ENCODE data around the gene CNTN5. TPM values are rescaled to one million over a fixed set of nuclear protein-coding genes. Genes with fewer than 3 reads are reported as not detected.

Gene CNTN5
- total RNA-seq, 1 donor from 2014 or later = 0.15 TPM

DNA sequence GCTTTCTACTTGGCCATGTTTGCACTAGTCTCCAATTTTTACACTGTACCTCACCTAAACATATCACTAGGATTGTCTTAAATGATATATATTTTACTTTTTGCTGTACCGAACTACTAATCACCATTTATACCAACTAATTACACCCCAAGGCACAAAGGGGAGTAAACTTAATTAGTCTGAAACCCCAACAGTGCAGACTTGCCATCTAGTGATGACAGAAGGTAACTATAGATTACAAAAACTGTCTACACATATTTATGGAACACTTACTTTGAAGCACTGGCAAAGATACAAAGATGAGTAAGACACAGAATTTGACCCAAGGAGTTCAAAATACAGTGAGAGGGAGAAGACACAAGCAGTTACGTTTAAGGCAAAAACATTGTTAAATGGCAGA lies 139.7 kb downstream of the CNTN5 start:
- TF ChIP-seq, protein P1, sequence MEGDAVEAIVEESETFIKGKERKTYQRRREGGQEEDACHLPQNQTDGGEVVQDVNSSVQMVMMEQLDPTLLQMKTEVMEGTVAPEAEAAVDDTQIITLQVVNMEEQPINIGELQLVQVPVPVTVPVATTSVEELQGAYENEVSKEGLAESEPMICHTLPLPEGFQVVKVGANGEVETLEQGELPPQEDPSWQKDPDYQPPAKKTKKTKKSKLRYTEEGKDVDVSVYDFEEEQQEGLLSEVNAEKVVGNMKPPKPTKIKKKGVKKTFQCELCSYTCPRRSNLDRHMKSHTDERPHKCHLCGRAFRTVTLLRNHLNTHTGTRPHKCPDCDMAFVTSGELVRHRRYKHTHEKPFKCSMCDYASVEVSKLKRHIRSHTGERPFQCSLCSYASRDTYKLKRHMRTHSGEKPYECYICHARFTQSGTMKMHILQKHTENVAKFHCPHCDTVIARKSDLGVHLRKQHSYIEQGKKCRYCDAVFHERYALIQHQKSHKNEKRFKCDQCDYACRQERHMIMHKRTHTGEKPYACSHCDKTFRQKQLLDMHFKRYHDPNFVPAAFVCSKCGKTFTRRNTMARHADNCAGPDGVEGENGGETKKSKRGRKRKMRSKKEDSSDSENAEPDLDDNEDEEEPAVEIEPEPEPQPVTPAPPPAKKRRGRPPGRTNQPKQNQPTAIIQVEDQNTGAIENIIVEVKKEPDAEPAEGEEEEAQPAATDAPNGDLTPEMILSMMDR (IDR thresholded peaks at IDR 0.05; ENCODE audit: unreplicated experiment) = no peak
- Mint-ChIP-seq H3K9me3 (ENCODE audit: unreplicated experiment) (no peaks in the 10 kb centered on the region), H3K27ac (ENCODE audit: unreplicated experiment) (no peak overlapping the region), H3K4me1 (ENCODE audit: unreplicated experiment) (no peaks in the 10 kb centered on the region), H3K27me3 (ENCODE audit: unreplicated experiment) (no peaks in the 10 kb centered on the region), H3K4me3 (ENCODE audit: unreplicated experiment) (no peak overlapping the region), H3K36me3 (ENCODE audit: low read depth, unreplicated experiment) (no peaks in the 10 kb centered on the region)
- DNase-seq (ENCODE audit: low spot score) = no peak

DNA sequence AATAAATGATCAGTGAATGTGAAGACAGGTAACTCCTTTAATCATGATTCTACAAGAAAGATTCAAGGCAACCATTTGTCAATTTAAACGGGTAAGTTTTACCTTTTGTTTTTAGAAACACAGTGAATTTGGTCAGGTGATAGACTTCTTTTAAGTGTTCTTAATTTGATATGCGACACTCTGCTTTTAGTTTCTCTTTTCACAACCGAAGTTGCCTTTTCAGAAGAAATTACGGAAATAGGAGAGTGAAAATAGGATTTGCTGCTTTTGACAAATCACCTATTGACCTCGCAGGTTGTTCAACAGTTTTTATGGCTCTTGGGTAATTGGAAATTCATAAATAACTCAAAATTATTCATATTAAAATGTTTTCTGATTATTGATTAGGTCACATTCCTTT lies 142.1 kb downstream of the CNTN5 start:
- Mint-ChIP-seq H3K4me1 (ENCODE audit: unreplicated experiment) (no peaks in the 10 kb centered on the region), H3K36me3 (ENCODE audit: low read depth, unreplicated experiment) (no peaks in the 10 kb centered on the region), H3K4me3 (ENCODE audit: unreplicated experiment) (no peak overlapping the region), H3K27me3 (ENCODE audit: unreplicated experiment) (no peaks in the 10 kb centered on the region), H3K27ac (ENCODE audit: unreplicated experiment) (no peak overlapping the region), H3K9me3 (ENCODE audit: unreplicated experiment) (no peaks in the 10 kb centered on the region)
- TF ChIP-seq, protein P1 (IDR thresholded peaks at IDR 0.05; ENCODE audit: unreplicated experiment) = no peak
- DNase-seq (ENCODE audit: low spot score) = no peak

DNA sequence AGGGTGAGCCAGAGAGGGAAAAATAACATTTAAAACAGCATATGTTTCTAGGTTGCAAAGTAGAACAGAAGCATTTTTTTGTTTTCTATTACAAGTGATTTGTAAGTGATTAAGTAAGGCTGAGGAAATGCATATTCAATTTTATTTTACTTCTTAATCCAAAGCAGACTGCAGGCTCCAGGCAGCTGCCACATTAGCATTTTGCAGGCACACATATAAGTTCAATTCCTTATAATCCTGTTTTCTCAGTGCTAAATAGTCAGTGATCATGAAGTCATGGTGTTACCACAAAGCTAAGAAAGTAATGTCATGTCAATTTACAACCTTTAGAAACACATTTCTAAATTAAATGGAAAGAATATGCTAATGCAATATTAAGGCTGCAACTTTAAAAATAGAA lies 149.8 kb downstream of the CNTN5 start:
- no peak for DNase-seq (ENCODE audit: low spot score)
- Mint-ChIP-seq H3K27ac (ENCODE audit: unreplicated experiment) (no peak overlapping the region), H3K4me1 (ENCODE audit: unreplicated experiment) (no peaks in the 10 kb centered on the region), H3K27me3 (ENCODE audit: unreplicated experiment) (no peaks in the 10 kb centered on the region), H3K4me3 (ENCODE audit: unreplicated experiment) (no peak overlapping the region), H3K9me3 (ENCODE audit: unreplicated experiment) (no peaks in the 10 kb centered on the region), H3K36me3 (ENCODE audit: low read depth, unreplicated experiment) (no peaks in the 10 kb centered on the region)
- TF ChIP-seq, protein P1 (IDR thresholded peaks at IDR 0.05; ENCODE audit: unreplicated experiment) = no peak

DNA sequence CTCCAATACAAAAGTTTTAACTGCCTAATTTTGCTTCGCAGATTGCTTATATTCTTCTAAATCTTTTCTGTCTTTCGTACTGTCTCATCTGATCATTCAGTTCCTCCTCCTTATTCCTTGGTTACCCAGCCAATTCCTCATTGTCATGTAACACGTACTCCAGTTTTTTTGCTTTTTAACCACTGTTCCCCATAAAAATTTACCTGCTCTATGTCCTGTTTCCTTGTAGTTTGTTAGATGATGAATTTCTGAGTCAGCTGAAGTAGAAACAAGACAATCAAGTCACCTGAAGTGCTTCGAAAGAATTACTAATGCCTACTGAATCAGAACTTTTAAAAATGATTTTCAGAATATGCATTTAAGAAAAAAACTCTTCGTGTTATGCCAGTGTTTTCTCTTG lies 150.6 kb downstream of the CNTN5 start:
- Mint-ChIP-seq H3K4me1 (ENCODE audit: unreplicated experiment) (no peaks in the 10 kb centered on the region), H3K9me3 (ENCODE audit: unreplicated experiment) (no peaks in the 10 kb centered on the region), H3K27me3 (ENCODE audit: unreplicated experiment) (no peaks in the 10 kb centered on the region), H3K36me3 (ENCODE audit: low read depth, unreplicated experiment) (no peaks in the 10 kb centered on the region), H3K4me3 (ENCODE audit: unreplicated experiment) (no peak overlapping the region), H3K27ac (ENCODE audit: unreplicated experiment) (no peak overlapping the region)
- TF ChIP-seq, protein P1 (IDR thresholded peaks at IDR 0.05; ENCODE audit: unreplicated experiment) = no peak
- no peak for DNase-seq (ENCODE audit: low spot score)

DNA sequence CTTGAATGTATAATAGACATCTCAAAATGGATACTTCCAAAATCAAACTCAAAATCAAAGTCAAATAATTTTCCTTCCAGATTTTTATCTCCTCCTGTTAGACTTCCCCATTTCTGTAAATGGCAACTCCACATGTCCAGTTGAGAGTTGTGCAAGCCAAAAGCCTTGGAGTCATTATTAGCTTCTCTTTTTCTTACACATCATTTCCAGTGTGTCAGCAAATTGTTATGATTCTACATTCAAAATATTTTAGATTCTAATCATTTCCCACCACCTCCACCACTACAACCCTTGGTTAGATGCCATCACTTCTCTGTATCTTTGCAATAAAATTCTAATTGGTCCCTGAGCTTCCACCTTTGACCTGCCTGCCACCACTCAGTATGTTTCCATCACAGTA lies 155.7 kb downstream of the CNTN5 start:
- H3K36me3 Mint-ChIP-seq (ENCODE audit: low read depth, unreplicated experiment) = no peaks in the 10 kb centered on the region
- H3K27me3 Mint-ChIP-seq (ENCODE audit: unreplicated experiment) = no peaks in the 10 kb centered on the region
- H3K4me3 Mint-ChIP-seq (ENCODE audit: unreplicated experiment) = no peak overlapping the region
- no peak overlapping the region for H3K27ac Mint-ChIP-seq (ENCODE audit: unreplicated experiment)
- DNase-seq (ENCODE audit: low spot score) = no peak
- TF ChIP-seq, protein P1 (IDR thresholded peaks at IDR 0.05; ENCODE audit: unreplicated experiment) = no peak
- H3K4me1 Mint-ChIP-seq (ENCODE audit: unreplicated experiment) = no peaks in the 10 kb centered on the region
- H3K9me3 Mint-ChIP-seq (ENCODE audit: unreplicated experiment) = no peaks in the 10 kb centered on the region

Data from endothelial cell (in vitro differentiated cells).